ENCODE measurements around the gene EMX1.

EMX1 gene

DNA sequence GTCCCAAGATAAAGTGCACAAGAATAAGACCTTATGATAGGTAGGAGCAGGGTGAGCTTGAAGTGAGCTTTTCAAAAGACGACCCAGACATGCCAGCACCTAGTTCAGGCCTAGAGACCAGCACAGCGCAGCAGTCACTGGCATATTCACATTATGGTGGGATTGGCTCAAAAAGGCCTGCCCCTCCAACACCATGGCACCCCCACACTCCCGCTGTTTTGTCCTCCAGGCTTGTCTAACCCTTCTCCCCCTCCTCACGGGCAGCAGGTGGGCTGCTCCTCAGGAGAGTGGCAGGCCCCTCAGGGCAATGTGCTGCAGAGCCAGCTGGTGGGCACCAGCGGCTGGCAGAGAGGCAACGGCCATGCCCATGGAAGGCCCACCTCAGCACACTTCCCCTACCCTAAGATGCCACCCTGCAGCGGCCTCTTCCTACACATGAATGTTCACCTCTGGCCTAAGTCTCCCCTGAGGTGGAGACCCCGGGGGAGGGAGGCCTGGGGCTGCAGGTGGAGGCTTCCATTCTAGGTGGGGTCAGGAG is 25.6 kb downstream of the EMX1 start:
- no peak for DNase-seq (ENCODE audit: low read depth in 2 of 2)

DNA sequence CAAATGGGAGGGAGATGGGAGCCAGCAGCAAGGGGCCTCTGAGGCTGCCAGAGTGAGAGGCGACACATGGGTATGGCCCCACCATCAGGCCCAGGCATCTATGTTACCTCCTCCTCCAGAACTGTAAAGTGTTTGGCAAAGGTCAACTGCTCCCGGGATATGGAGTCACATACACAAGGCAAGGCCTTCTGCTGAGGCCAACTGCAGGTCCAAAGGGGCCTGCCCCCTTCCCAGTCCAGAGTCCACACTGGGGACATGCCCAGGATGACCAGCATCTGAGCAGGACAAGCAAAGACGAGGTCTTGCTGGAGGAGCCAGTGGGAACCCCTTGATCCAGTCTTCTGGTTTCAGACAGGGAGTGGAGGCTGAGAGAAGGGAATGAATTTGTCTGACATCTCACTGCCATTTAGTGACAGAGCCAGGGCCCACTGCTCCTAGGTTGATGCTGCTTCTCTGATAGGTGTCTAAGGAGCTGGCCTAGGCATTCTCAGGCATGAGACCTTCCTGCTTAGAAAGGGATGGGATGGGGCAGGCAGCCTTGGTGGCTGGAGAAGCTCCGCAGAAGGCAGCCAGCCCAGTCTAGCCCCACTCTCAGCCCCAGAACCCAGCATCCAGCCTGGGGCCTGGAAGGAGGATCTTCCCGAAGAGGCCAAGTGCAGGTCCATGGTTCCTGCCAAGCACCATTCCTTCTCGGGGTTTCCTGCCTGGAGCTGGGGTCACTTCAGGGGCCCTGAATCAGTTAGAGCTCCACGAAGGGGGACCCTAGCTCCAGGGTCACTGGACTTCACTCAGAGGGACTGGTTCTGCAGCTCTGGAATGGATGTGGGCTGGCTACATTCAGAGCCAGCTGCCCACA is 26.4 kb downstream of the EMX1 start:
- no peak for DNase-seq (ENCODE audit: low read depth in 2 of 2)

DNA sequence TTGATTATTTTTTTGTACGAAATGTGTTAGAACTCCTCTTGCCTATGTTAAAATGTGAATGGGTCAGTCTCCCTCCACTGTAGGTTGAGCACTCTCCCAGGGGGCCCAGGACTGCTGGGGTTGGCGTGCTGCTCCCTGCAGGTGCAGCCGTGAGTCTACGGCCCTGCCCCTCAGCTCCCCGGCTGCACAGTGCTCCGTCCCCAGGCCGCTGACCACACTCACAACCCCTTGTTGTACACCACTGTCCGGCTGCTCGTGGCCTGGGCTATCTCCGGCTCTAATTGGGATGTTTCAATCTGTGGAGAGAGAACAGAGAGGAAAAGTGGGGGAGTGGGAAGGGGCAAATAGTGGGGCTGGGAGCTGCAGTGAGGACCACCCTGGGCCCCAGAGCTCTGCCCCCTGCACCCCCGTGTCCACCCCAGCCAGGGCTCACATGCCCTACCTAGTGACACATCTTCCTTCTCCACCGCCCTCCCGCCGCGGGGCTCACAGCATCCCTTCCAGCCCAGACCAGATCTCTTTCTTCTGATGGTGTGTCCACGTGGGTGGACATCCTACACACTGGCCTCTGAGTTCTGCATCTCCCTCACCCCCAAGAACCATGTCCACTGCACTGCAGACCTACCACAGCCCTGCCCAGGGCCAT is 27.6 kb downstream of the EMX1 start:
- no peak for DNase-seq (ENCODE audit: low read depth in 2 of 2)

GRCh38 chr2:72945450-72946019 is 28.2 kb downstream of the EMX1 start:
- DNase-seq (ENCODE audit: low read depth in 2 of 2), result no peak

GRCh38 chr2:72946466-72946865 is 29.1 kb downstream of the EMX1 start:
- no peak for DNase-seq (ENCODE audit: low read depth in 2 of 2)

- no peak for DNase-seq (ENCODE audit: low read depth in 2 of 2)
These were observed 30.9 kb downstream of the EMX1 start for GRCh38 chr2:72947952-72948830.

DNA sequence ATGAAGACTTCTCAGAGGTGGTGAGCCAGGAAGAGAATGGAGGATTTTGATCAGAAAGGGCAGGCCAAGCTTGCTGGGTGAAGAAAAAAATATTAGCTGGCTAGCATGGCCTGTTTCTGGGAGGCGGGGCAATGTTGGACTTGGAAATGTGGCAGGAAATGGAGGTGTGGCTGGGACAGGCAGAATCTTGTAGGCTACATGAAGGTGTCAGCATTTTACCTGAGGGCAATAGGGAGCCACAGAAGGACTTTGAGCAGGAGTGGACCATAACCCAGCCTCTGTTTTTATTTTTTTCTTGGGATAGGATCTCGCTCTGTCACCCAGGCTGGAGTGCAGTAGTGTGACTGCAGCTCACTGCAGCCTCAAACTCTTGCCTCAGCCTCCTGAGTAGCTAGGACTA is 31.7 kb downstream of the EMX1 start:
- DNase-seq (ENCODE audit: low read depth in 2 of 2), result no peak

DNA sequence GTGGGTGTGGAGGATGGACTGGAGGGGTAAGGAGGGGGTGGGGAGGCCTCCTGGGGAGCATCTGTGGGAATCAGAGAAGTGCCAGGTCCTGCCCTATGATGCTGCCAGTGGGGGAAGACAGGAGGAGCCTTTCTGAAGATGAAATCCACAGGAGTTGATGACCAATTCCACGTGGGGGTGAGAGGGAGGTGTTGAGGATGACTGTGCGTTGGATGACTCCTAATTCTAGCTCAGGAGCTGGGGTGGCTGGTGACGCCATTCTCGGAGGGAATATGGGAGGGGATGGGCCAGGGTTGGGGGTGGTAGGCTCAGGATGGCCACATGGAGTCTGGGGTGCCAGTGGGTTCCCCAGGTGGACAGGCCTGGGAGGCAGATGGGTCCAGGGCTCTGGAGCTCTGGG is 32.3 kb downstream of the EMX1 start:
- no peak for DNase-seq (ENCODE audit: low read depth in 2 of 2)

GRCh38 chr2:72950558-72951255 is 33.4 kb downstream of the EMX1 start:
- no peak for DNase-seq (ENCODE audit: low read depth in 2 of 2)

- no peak for DNase-seq (ENCODE audit: low read depth in 2 of 2)
These were observed 34.2 kb downstream of the EMX1 start for GRCh38 chr2:72951303-72952095.

- no peak for DNase-seq (ENCODE audit: low read depth in 2 of 2)
These were observed 34.9 kb downstream of the EMX1 start for GRCh38 chr2:72952110-72952823.

DNA sequence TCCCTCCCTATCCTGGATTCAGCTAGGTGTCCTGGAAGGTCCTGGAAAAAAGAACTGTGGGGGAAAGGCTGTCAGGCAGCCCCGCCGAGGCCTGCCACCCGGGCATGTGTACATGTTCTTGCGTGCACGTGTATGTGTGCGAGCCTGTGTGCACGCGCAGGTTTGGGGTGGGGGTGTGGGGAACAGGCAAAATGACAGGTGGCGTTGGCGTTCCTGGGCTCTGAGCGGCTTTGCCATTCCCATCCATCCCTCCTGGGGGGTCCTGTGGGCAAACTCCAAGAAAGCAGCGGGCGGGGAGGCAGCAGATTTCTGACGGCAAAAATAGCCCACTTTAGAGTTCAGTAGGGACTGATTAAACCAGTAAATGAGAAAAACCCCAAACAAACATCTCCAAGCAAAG is 35.6 kb downstream of the EMX1 start:
- no peak for DNase-seq (ENCODE audit: low read depth in 2 of 2)

- no peak for DNase-seq (ENCODE audit: low read depth in 2 of 2)
These were observed 36.2 kb downstream of the EMX1 start for GRCh38 chr2:72953528-72953927.

DNA sequence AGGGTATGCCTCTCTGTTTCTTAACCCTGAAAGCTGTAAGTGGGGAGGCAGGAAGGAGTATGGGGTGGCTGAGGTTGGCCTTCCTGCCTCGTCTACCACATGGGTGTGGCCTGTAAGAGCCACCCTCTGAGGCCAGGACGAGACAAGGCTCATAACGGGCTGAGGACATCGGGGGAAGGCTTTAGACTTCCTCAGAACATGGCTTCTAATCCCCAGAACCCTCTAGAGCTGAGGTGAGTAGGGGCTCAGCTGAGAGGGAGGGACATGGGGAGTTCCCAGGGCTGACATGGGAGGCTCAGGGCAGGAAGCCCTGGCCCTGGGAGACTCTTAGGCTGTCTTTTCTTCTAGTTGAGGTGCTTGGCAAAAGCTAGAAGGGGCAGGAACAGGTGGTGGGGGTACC is 36.7 kb downstream of the EMX1 start:
- DNase-seq (ENCODE audit: low read depth in 2 of 2), result no peak

GRCh38 chr2:72954376-72955227 is 37.3 kb downstream of the EMX1 start:
- no peak for DNase-seq (ENCODE audit: low read depth in 2 of 2)

GRCh38 chr2:72955228-72956049 is 38.1 kb downstream of the EMX1 start:
- no peak for DNase-seq (ENCODE audit: low read depth in 2 of 2)

DNA sequence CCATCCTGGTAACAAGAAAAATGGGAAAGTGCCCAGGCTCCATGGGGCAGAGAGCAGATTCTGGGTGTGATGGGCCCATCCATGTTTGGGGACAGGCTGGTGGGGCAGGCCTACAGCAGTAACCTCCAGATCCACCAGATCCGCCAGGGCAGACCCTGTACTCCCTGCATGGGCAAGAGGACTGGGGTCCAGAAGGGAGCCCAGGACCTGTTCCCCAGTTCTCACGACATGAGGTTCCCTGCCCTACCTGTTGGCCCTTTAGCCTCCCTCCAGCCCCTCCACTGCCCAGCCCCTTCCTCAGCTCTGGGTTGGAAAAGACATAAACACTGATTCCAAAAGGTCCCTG is 38.7 kb downstream of the EMX1 start:
- DNase-seq (ENCODE audit: low read depth in 2 of 2), result no peak

DNA sequence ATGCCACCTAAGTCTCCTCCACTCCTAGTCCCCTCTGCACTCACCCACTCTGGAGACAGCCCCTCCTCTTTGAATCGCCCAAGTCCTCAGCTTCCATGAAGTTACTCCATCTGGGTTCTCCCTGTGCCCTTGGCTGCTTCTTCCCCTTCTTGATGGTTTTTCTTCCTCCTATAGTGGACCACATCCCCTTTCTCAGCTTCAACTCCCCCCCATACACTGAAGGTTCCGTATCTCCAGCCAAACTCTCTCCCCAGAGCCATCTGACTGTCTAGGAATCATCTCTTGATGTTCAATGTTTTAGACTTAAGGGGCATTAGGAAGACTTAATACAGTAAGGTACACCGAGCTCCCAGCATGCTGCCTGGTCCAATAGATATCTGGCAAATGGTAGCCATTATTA is 39.6 kb downstream of the EMX1 start:
- no peak for DNase-seq (ENCODE audit: low read depth in 2 of 2)
